KOPT-K1 (cell line): ENCODE results near the gene NPAS3.

Source experiments
- H3K27ac ChIP-seq: fragments of 200-600 bp; sonication (generic); 2 replicates; pipeline ENCODE4 v1.5.1; 2016; ENCODE audit warnings: antibody characterized with exemption, mild to moderate bottlenecking, low read depth, low read length; ENCODE audit not compliant: poor library complexity, severe bottlenecking
- H3K36me3 ChIP-seq: fragments of 200-600 bp; sonication (generic); 2 replicates; pipeline ENCODE4 v1.5.1; 2017; ENCODE audit warnings: antibody characterized with exemption, mild to moderate bottlenecking, low read length, moderate library complexity; ENCODE audit not compliant: insufficient read depth
- H3K9me3 ChIP-seq: fragments of 200-600 bp; sonication (generic); 2 replicates; pipeline ENCODE4 v1.5.1; 2017; ENCODE audit warnings: antibody characterized with exemption, low read length, mild to moderate bottlenecking; ENCODE audit not compliant: insufficient read depth, poor library complexity, severe bottlenecking

Gene NPAS3

DNA sequence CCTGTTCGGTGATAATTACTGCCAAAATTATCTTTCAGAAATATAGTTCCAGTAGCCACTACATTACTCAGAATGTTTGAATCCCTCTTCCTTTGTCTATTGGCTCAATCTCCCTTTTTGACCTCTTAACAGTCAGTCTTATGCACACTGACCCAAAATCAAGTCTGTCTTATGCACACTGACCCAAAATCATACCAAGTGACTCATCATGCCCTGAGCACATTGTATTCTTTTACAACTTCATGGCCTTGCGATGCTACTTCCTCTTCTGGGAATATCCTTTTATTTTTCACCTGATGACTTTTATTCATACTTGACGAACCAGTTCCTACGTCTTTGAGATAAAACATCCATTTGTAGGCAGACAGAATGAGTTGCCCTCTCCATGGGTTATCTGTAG, 182.3 kb downstream of the NPAS3 start:
- Histone ChIP-seq H3K27ac (no peak overlapping the region), H3K36me3 (no peaks in the 10 kb centered on the region), H3K9me3 (no peaks in the 10 kb centered on the region)

- no peaks in the 10 kb centered on the region for H3K36me3 ChIP-seq
- no peak overlapping the region for H3K27ac ChIP-seq
- no peaks in the 10 kb centered on the region for H3K9me3 ChIP-seq
These were observed 184.6 kb downstream of the NPAS3 start for GRCh38 chr14:33123281-33123680.

DNA sequence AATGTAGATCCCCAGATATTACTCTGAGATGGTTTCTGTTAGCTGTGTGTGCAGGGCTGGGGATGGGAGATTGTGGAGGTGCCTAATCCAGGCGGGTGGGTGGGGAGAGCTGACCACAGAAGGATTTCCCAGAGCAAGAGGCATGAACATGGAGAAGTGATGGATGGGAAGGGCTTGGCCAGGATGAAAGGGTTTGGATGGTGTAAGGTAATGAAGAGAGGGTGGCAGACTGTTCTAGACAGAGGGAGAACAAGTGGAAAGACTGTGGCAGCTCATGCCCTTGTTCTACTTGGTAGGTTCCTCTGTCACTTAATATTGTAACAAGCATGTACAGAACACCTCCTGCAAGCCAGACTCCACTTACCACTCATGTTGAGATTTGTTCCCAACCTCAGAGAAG, 187.8 kb downstream of the NPAS3 start:
- Histone ChIP-seq H3K27ac (no peak overlapping the region), H3K36me3 (no peaks in the 10 kb centered on the region), H3K9me3 (no peaks in the 10 kb centered on the region)

GRCh38 chr14:33127531-33127930, 188.9 kb downstream of the NPAS3 start:
- Histone ChIP-seq H3K9me3 (no peaks in the 10 kb centered on the region), H3K36me3 (no peaks in the 10 kb centered on the region), H3K27ac (no peak overlapping the region)

DNA sequence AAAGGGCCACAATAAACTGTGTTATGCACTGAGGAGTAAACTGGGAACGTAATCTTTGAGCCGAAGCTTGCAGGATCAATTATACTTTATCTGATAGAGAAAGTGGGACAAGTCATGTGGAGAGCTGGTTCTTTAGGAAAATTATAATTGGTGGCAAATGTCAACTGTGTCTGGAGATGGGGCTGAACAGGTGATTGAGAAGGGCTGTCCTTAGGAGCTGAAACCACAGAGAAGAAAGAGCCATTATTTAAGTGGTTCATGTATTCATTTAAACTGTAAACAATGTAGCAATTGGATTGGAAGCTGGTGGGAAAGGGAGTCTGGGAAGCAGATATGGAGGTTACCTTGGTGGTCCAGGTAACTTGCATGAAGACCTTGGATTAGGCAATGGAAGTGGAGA, 193.1 kb downstream of the NPAS3 start:
- no peaks in the 10 kb centered on the region for H3K9me3 ChIP-seq
- H3K36me3 ChIP-seq = no peaks in the 10 kb centered on the region
- H3K27ac ChIP-seq = no peak overlapping the region

DNA sequence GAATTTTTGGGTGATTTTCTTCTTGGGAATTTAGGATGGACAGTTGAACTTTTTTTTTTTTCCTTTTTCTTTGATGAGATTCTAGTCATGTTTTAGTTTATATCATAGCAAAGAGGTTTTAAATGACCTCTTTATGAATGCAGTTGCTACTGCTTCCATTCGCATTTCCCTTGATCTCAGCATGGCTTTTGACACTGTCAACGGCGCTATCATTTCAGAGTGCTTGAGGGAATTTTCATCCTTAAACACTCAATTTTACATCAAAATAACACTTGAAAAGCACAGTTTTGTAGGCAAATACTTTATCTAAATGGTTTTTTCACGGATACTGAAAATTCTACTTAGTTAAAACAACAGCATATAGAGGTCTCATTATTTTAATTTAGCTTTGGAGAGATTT, 195.5 kb downstream of the NPAS3 start:
- Histone ChIP-seq H3K9me3 (no peaks in the 10 kb centered on the region), H3K27ac (no peak overlapping the region)

GRCh38 chr14:33134975-33135374, 196.3 kb downstream of the NPAS3 start:
- Histone ChIP-seq H3K9me3 (no peaks in the 10 kb centered on the region), H3K27ac (no peak overlapping the region), H3K36me3 (no peaks in the 10 kb centered on the region)

More for the DNA sequence above, 195.5 kb downstream of the NPAS3 start:
- H3K36me3 ChIP-seq = no peaks in the 10 kb centered on the region

- Histone ChIP-seq H3K36me3 (no peaks in the 10 kb centered on the region), H3K9me3 (no peaks in the 10 kb centered on the region), H3K27ac (no peak overlapping the region)
These were observed 212.2 kb downstream of the NPAS3 start for GRCh38 chr14:33150666-33151428.

DNA sequence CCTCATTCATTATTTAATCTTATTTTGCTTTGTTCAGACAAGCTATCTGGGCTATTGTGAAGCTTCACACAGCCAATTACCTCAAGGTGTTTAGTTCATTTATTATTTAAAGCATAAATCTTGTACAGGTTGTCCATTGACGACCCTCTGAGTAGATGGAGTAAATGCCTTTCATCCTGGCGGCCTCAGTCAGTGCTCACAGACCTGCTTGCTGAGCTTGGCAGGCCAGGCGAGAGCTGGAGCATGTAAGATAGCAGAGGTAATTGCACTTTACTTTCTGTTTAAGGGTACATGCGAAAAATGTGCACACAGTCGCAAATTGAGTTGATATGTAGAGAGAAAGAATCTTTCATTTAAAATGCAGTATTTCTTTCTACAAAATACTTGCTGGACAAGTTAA, 224.4 kb downstream of the NPAS3 start:
- H3K36me3 ChIP-seq = no peaks in the 10 kb centered on the region
- H3K9me3 ChIP-seq = no peaks in the 10 kb centered on the region
- H3K27ac ChIP-seq = no peak overlapping the region

DNA sequence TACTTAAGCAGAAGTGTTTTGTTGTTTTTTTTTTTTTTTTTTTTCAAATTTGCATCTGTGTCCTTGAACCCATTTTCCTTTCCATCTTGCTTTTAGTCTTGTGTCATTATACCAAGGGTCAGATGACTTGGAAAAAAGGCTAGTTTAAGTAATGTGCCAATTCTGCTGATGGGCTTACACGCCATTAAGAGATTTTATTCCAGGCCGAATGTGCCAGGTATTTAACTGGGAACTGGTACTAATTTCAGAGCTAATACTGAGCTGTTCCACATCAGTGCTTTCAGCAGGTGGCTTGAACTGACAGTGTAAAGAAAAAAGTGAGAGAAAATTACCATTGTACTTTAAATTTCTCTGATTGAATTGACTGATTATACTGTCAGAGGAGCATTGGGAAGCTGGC, 224.9 kb downstream of the NPAS3 start:
- no peaks in the 10 kb centered on the region for H3K36me3 ChIP-seq
- H3K27ac ChIP-seq = no peak overlapping the region
- H3K9me3 ChIP-seq = no peaks in the 10 kb centered on the region

DNA sequence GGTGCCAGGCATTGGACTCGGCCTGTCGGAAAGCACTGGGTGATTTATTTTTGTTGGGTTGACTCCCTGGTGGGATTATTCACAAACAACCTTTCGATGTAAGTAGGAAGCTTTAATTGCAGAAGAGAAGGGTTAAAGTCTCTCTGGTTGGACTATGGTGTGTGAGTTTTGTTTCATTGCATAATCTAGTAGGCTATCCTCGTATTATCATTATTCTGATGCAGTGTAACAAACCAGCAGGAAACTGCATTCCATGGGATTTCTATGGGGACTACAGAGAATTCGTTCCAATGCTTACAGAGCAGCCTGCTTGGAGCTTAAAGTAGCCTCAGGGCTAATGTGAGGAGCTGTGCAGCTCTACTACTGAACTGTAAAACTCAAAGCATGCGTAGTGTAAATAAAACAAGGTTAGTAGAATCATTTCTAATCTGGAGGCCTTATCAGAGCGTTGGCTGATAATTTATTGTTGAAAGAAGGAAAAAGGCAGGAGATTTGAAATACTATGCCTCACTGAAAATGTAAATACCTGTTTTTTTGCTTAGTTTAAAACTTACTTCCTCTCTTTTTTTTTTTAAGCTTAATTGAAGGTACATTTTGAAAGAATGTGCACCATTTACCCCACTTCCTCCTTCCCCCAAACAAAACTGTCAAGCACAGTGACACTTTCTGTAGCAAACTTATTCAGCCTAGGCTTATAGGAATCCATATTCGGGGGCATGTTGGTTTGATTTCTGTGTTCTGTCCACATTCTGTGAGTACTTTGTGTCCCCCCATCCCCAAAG, 226.7 kb downstream of the NPAS3 start:
- Histone ChIP-seq H3K27ac (no peak overlapping the region), H3K36me3 (no peaks in the 10 kb centered on the region), H3K9me3 (no peaks in the 10 kb centered on the region)

- Histone ChIP-seq H3K9me3 (no peaks in the 10 kb centered on the region), H3K27ac (no peak overlapping the region), H3K36me3 (no peaks in the 10 kb centered on the region)
These were observed 227.2 kb downstream of the NPAS3 start for GRCh38 chr14:33165926-33166289.

DNA sequence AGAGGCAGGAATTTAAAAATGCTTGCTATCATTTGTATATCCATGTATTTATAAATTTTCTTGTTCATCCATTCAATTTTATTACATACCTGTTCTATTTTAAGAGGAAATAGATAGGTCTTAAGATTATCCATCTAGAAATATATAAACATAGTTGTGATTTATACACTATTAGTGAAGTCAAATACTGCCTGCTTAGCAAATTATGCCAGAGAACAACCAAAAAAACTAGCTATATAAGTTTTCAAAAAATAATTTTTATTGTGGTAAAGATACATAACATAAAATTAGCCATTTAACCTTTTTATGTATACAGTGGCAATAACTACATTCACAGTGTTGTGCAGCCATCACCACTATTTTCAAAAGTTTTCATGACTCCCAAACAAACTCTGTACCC, 237.3 kb downstream of the NPAS3 start:
- Histone ChIP-seq H3K27ac (no peak overlapping the region), H3K9me3 (no peaks in the 10 kb centered on the region), H3K36me3 (no peaks in the 10 kb centered on the region)

DNA sequence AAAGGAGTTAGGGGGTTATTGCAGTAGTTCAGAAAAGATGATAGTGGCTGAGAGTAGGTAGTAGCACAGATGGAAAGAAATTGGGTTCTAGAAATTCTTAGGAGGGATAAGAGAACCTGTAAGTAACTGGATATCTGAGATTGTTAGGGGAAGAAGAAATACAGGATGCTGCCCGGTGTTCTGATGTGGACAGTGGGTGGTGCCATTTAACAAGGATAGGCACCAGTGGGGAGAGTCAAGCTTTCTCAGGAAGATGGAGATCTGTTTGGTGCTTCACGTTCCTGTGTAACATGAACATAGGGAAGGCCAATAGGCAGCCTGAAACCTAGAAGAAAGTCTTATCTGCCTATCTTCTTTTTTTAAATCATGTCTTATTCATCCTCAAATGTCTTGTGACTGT, 245.9 kb downstream of the NPAS3 start:
- no peaks in the 10 kb centered on the region for H3K36me3 ChIP-seq
- H3K27ac ChIP-seq = no peak overlapping the region
- no peaks in the 10 kb centered on the region for H3K9me3 ChIP-seq

DNA sequence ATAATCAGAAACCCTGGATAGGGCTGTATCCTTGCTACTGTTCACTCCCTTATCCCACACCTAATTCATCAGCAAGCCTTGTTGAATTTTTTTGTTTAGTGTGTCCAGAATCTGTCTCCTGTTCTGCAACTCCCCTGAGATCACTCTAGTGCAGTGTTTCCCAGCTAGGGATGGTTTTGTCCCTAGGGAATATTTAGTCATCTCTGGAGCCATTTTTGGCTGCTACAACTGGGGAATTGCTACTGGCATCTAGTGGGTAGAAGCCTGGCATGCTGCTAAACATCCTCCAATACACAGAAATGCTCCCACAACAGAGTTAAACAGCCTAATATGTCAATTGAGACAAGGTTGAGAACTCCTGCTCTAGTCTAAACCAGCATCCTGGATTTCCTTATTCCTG, 248.0 kb downstream of the NPAS3 start:
- Histone ChIP-seq H3K27ac (no peak overlapping the region), H3K9me3 (no peaks in the 10 kb centered on the region)

DNA sequence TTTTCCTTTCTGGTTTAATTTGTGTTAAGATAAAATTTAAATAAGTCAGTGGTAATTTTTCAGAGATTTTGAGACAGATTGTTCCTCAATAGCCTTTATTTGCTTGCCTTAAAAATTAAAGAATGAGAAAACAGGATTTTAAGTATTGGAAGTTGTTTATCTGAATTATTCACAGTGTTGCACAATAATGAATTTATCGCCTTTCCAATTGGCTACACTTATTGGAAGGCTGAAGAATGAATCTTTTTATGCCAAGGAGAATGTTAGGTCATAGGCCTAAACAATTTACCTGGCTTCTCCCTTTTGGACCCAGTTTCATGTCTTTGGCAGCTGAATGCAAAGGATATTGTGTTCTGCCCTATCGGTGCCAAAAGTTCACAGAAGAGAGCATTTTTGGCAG, 250.2 kb downstream of the NPAS3 start:
- H3K36me3 ChIP-seq = no peaks in the 10 kb centered on the region
- no peaks in the 10 kb centered on the region for H3K9me3 ChIP-seq
- H3K27ac ChIP-seq = no peak overlapping the region

More for the DNA sequence above, 248.0 kb downstream of the NPAS3 start:
- H3K36me3 ChIP-seq = no peaks in the 10 kb centered on the region
